IMR-90 (cell line): ENCODE results near the gene CHMP4A. TPM values are rescaled to one million over a fixed set of nuclear protein-coding genes. Genes with fewer than 3 reads are reported as not detected.

Experiments used
- ATAC-seq: fragments of 200-7000 bp; cut with Tn5 transposase; 2 replicates; pipeline ENCODE4 v1.9.1; 2020; ENCODE audit warnings: low read depth, mild to moderate bottlenecking, moderate library complexity
- BruUV-seq: library from RNA; stranded (reverse); fragments of 400-500 nt; replicated peaks from 2 replicates; lab custom pipeline; 2021; lab: Mats Ljungman, UMichigan
- CTCF ChIA-PET: fragments of 300-600 bp; formaldehyde crosslinking; extraction: SDS; loops from one replicate; lab custom pipeline; 2021; ENCODE audit warnings: antibody characterized with exemption; lab: Yijun Ruan, JAX
- POLR2A ChIA-PET: fragments of 300-600 bp; sonication (Branson Sonifier 250); formaldehyde crosslinking; loops from one replicate; lab custom pipeline; 2022; ENCODE audit warnings: antibody characterized with exemption; ENCODE audit not compliant: unreplicated experiment; lab: Charles Lee
- DNase-seq: peaks from one replicate; pipeline ENCODE4 v3.0.0; 2013
- H2AFZ ChIP-seq: replicated peaks from 2 replicates; pipeline ENCODE3; 2013; ENCODE audit warnings: low read length, mild to moderate bottlenecking; ENCODE audit not compliant: poor library complexity
- H2AK5ac ChIP-seq: 2 replicates; pipeline ENCODE4 v1.6.1; 2013; ENCODE audit warnings: low read depth, low read length, inconsistent platforms
- H2AK9ac ChIP-seq: replicated peaks from 2 replicates; pipeline ENCODE3; 2013; ENCODE audit warnings: mild to moderate bottlenecking, low read depth, low read length, moderate library complexity; ENCODE audit not compliant: poor library complexity
- H2BK120ac ChIP-seq: 2 replicates; pipeline ENCODE4 v1.6.1; 2013; ENCODE audit warnings: low read depth, low read length, inconsistent platforms
- H2BK15ac ChIP-seq: 3 replicates; pipeline ENCODE4 v1.6.1; 2013; ENCODE audit warnings: low read depth, low read length, inconsistent platforms
- H2BK20ac ChIP-seq: 2 replicates; pipeline ENCODE4 v1.6.1; 2013; ENCODE audit warnings: low read depth, mild to moderate bottlenecking, inconsistent platforms, low read length, moderate library complexity
- H2BK5ac ChIP-seq: 2 replicates; pipeline ENCODE4 v1.6.1; 2013; ENCODE audit warnings: mild to moderate bottlenecking, low read depth, low read length, inconsistent platforms; ENCODE audit not compliant: poor library complexity, severe bottlenecking
- H3K14ac ChIP-seq: replicated peaks from 2 replicates; pipeline ENCODE4 v1.6.1; 2013; ENCODE audit warnings: low read depth, low read length, inconsistent platforms
- H3K18ac ChIP-seq: 2 replicates; pipeline ENCODE4 v1.6.1; 2013; ENCODE audit warnings: low read depth, low read length, control low read depth
- H3K23ac ChIP-seq: 2 replicates; pipeline ENCODE4 v1.6.1; 2013; ENCODE audit warnings: low read depth, low read length, inconsistent platforms
- H3K27ac ChIP-seq: 2 replicates; pipeline ENCODE4 v1.5.1; 2013; ENCODE audit warnings: mild to moderate bottlenecking, control low read depth, low read length; ENCODE audit not compliant: insufficient read depth
- H3K27me3 ChIP-seq: 2 replicates; pipeline ENCODE4 v1.6.1; 2013; ENCODE audit warnings: low read length; ENCODE audit not compliant: control insufficient read depth, insufficient read depth
- H3K36me3 ChIP-seq: 2 replicates; pipeline ENCODE4 v1.6.1; 2013; ENCODE audit warnings: low read length, mixed read lengths; ENCODE audit not compliant: control insufficient read depth, insufficient read depth
- H3K4ac ChIP-seq: 2 replicates; pipeline ENCODE4 v1.6.1; 2013; ENCODE audit warnings: low read depth, low read length, inconsistent platforms
- H3K4me1 ChIP-seq: 2 replicates; pipeline ENCODE4 v1.6.1; 2013; ENCODE audit warnings: low read length, mixed read lengths; ENCODE audit not compliant: control insufficient read depth, insufficient read depth
- H3K4me2 ChIP-seq: 2 replicates; pipeline ENCODE4 v1.6.1; 2013; ENCODE audit warnings: low read depth, mild to moderate bottlenecking, control low read depth, low read length, moderate library complexity
- H3K4me3 ChIP-seq: 2 replicates; pipeline ENCODE4 v1.5.1; 2013; ENCODE audit warnings: low read depth, mild to moderate bottlenecking, control low read depth, low read length, moderate library complexity; ENCODE audit not compliant: insufficient read depth
- H3K56ac ChIP-seq: 2 replicates; pipeline ENCODE4 v1.6.1; 2013; ENCODE audit warnings: low read length, inconsistent platforms; ENCODE audit not compliant: insufficient read depth; ENCODE audit errors: extremely low read depth
- H3K79me1 ChIP-seq, 2 experiments: 2 replicates each; pipeline ENCODE4 v1.6.1; 2013; ENCODE audit warnings: low read length in 2 of 2, inconsistent platforms in 1 of 2, low read depth in 1 of 2
- H3K9ac ChIP-seq: 2 replicates; pipeline ENCODE4 v1.6.1; 2013; ENCODE audit warnings: low read depth, low read length, control low read depth
- H3K9me1 ChIP-seq: 2 replicates; pipeline ENCODE4 v1.6.1; 2013; ENCODE audit warnings: low read length, inconsistent platforms; ENCODE audit not compliant: insufficient read depth
- H3K9me3 ChIP-seq: 2 replicates; pipeline ENCODE4 v1.6.1; 2013; ENCODE audit warnings: low read length; ENCODE audit not compliant: control insufficient read depth, insufficient read depth
- H4K20me1 ChIP-seq: 2 replicates; pipeline ENCODE4 v1.6.1; 2013; ENCODE audit warnings: low read length, inconsistent platforms; ENCODE audit not compliant: insufficient read depth
- H4K5ac ChIP-seq: 2 replicates; pipeline ENCODE4 v1.6.1; 2013; ENCODE audit warnings: mild to moderate bottlenecking, low read depth, low read length, control low read depth
- H4K8ac ChIP-seq, 2 experiments: 2 replicates each; pipeline ENCODE4 v1.6.1; 2013; ENCODE audit warnings: low read depth in 2 of 2, low read length in 2 of 2, control low read depth in 1 of 2, inconsistent platforms in 1 of 2
- H4K91ac ChIP-seq: 2 replicates; pipeline ENCODE4 v1.6.1; 2013; ENCODE audit warnings: low read depth, low read length, inconsistent platforms; ENCODE audit not compliant: insufficient read depth
- BHLHE40 ChIP-seq: fragments of 150-350 bp; IDR thresholded peaks from 2 replicates; pipeline ENCODE4 v1.6.1; 2016; ENCODE audit warnings: mild to moderate bottlenecking, low read depth, low read length
- CEBPB ChIP-seq: IDR thresholded peaks from 2 replicates; pipeline ENCODE4 v1.6.1; 2012; ENCODE audit warnings: low read depth, low read length, improper control_type of control experiment
- CHD1 ChIP-seq: IDR thresholded peaks from 2 replicates; pipeline ENCODE4 v1.6.1; 2012; ENCODE audit warnings: low read depth, low read length, improper control_type of control experiment
- FOS ChIP-seq: fragments of 150-350 bp; IDR thresholded peaks from 2 replicates; pipeline ENCODE4 v1.6.1; 2016; ENCODE audit warnings: low read depth, low read length
- MAFK ChIP-seq: IDR thresholded peaks from 2 replicates; pipeline ENCODE4 v1.6.1; 2012; ENCODE audit warnings: low read depth, low read length, improper control_type of control experiment
- MAZ ChIP-seq: IDR thresholded peaks from 2 replicates; pipeline ENCODE4 v1.6.1; 2012; ENCODE audit warnings: low read depth, mild to moderate bottlenecking, low read length, improper control_type of control experiment, moderate library complexity, borderline replicate concordance
- MXI1 ChIP-seq: IDR thresholded peaks from 2 replicates; pipeline ENCODE4 v1.6.1; 2012; ENCODE audit warnings: low read depth, mild to moderate bottlenecking, low read length, moderate library complexity, borderline replicate concordance
- NFE2L2 ChIP-seq: fragments of 150-350 bp; IDR thresholded peaks from 2 replicates; pipeline ENCODE4 v1.6.1; 2016; ENCODE audit warnings: low read depth, mild to moderate bottlenecking, low read length
- RAD21 ChIP-seq: IDR thresholded peaks from 2 replicates; pipeline ENCODE4 v1.6.1; 2012; ENCODE audit warnings: low read length, improper control_type of control experiment
- RCOR1 ChIP-seq: IDR thresholded peaks from 2 replicates; pipeline ENCODE4 v1.6.1; 2012; ENCODE audit warnings: mild to moderate bottlenecking, low read length, improper control_type of control experiment; ENCODE audit not compliant: insufficient replicate concordance
- RFX5 ChIP-seq: IDR thresholded peaks from 2 replicates; pipeline ENCODE4 v1.8.0; 2012; ENCODE audit warnings: low read depth, mild to moderate bottlenecking, low read length, moderate library complexity
- SMC3 ChIP-seq: fragments of 150-350 bp; IDR thresholded peaks from 2 replicates; pipeline ENCODE4 v1.6.1; 2016; ENCODE audit warnings: low read depth, mild to moderate bottlenecking, antibody characterized with exemption, low read length, moderate library complexity
- WGBS, 2 experiments: methylation state at CpG; one replicate each; pipeline versions ENCODE4 v1.1.5 to v1.1.7; 2013; ENCODE audit warnings: missing lambda C conversion rate in 2 of 2; ENCODE audit not compliant: insufficient read length in 1 of 2; ENCODE audit errors: extremely low coverage in 2 of 2; 5-methylcytosine and 5-hydroxymethylcytosine counted together
- dilution Hi-C: fragments of 300-500 bp; cut with HindIII; formaldehyde crosslinking; loops from one replicate; pipeline ENCODE4 v1.14.3; 2018; ENCODE audit warnings: low sequenced_read_pairs; ENCODE audit not compliant: unreplicated experiment
- in situ Hi-C: fragments of 300-500 bp; cut with MboI; formaldehyde crosslinking; loops from 3 replicates; pipeline ENCODE4 v1.14.3; 2019; ENCODE audit warnings: low sequenced_read_pairs, inconsistent platforms, mixed read lengths
- intact Hi-C: fragments of 100-400 bp; cut with micrococcal nuclease; formaldehyde crosslinking; loops from 2 replicates; pipeline ENCODE4 v1.10.0; 2022
- polyA plus RNA-seq, 3 experiments: library from polyadenylated mRNA; depleted of rRNA; stranded (reverse); fragments of >200 nt; gene quantifications; 2 replicates each; pipeline ENCODE4 v1.2.3, GENCODE V29; 2012; ENCODE audit warnings: low replicate concordance in 1 of 3
- total RNA-seq: library from RNA; depleted of rRNA; stranded (reverse); fragments of >200 nt; gene quantifications from 2 replicates; pipeline ENCODE4 v1.2.3, GENCODE V29; 2012
- TF ChIP-seq, protein P1 (sequence below): fragments of 150-350 bp; IDR thresholded peaks from 2 replicates; pipeline ENCODE4 v1.6.1; 2016; ENCODE audit warnings: low read depth, mild to moderate bottlenecking, low read length, moderate library complexity, borderline replicate concordance
- TF ChIP-seq, protein P2 (sequence below): fragments of 150-350 bp; IDR thresholded peaks from 2 replicates; pipeline ENCODE4 v1.6.1; 2017; ENCODE audit warnings: mild to moderate bottlenecking, antibody characterized with exemption, low read length, low read depth

CHMP4A gene
- total and polyA plus RNA-seq, 2 of the 4 experiments (the other 2 are of a cell fraction): 22.0 to 63.8 TPM

DNA sequence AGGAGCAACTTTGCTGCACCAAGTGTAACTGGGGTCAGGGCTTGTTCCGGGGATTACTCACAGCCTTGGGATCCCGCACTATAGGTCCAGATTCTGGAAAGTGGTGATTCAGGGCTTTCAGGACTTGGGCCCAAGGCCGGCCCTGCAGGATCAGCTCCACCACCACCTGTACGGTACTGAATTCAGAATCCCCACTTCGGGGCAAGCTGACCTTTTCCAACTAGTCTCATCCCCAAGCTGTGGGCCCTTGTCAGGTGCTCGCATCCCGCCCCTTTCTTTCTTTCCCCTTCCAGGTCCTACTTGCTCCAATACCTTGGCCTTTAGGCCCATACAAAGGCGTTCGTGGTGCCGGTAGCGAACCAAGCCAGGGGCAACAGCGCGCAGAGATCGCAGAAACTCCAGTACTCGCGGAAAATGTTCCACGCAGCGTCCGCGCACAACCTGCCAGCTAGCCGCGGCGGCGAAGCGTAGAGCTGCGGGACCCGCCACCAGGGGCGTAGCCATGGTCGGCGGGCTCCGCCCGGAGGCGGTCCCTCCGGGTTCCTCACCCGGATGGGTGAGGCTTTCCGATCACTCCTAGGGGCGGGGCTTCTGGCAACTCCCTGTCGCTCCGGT is 28.6 kb upstream of the CHMP4A start:
- Histone ChIP-seq H3K9me1 (peaks cover 21% of the 10 kb centered on the region), H4K5ac (peak overlapping the region; percentile 66), H3K36me3 (peaks cover 34% of the 10 kb centered on the region), H3K4ac (peak overlapping the region; percentile 88), H3K56ac (peak overlapping the region; percentile 89), H2BK120ac (peak overlapping the region; percentile 79), H3K27me3 (no peaks in the 10 kb centered on the region), H2AK9ac (peak overlapping the region; percentile 87), H3K4me3 (peak overlapping the region; percentile 82), H3K14ac (peak overlapping the region; percentile 95), H2BK5ac (peak overlapping the region; percentile 88), H4K20me1 (peaks cover 4% of the 10 kb centered on the region), H3K4me2 (peak overlapping the region; percentile 80), H4K91ac (peak overlapping the region; percentile 96), H3K79me1 (peaks cover 27 to 51% of the 10 kb centered on the region in 2 experiments), H3K9me3 (no peaks in the 10 kb centered on the region), H4K8ac (peak overlapping the region; percentile 91 to 92), H2AK5ac (peak overlapping the region; percentile 45; the same call in 1 of the 2 replicates), H3K4me1 (peaks cover 13% of the 10 kb centered on the region), H3K27ac (peak overlapping the region; percentile 90), H2BK15ac (peak overlapping the region; percentile 50; the same call in 1 of the 3 replicates), H2BK20ac (no peak overlapping the region), H2AFZ (peak overlapping the region; percentile 99), H3K9ac (peak overlapping the region; percentile 81), H3K18ac (peak overlapping the region; percentile 8; the same call in 1 of the 2 replicates), H3K23ac (peak overlapping the region; percentile 85)
- ATAC-seq (peak; percentile 93), DNase-seq (peak; percentile 89)
- in situ Hi-C loops (loop anchor here (5.0 kb wide), 1 partner anchor 55 kb away; the partner anchor contains the start of genes DHRS1 and NOP9), intact Hi-C loops (loop anchor here (1.0 to 5.0 kb wide), 5 partner anchors 29 to 230 kb away; partner anchors contain the start of genes DHRS1, NOP9, RABGGTA and TM9SF1), dilution Hi-C loops (no loop called here)
- 1% methylated on average over 12 of the region's 39 CpGs; no CpG with 5 or more reads in 1 of the 2 experiments for WGBS, 2 experiments
- POLR2A ChIA-PET: interaction anchor here (0.6 to 1.3 kb wide), 4 partner anchors 8 to 55 kb away, joined by 3 to 7 read pairs (median 4); partner anchors contain the start of gene TM9SF1
- CTCF ChIA-PET: interaction anchor here (0.6 to 2.5 kb wide), 9 partner anchors 10 to 898 kb away, joined by 3 to 23 read pairs (median 6); partner anchors contain the start of genes CIDEB and RABGGTA
- BruUV-seq: TSS peak; percentile 47
- TF ChIP-seq BHLHE40 (no peak), NFE2L2 (no peak), MAFK (0 out of 2 replicates have a peak, but pooled peaks have one; percentile 29), CEBPB (no peak), RFX5 (no peak), MAZ (no peak), SMC3 (no peak), FOS (no peak), CHD1 (no peak), RCOR1 (no peak), RAD21 (no peak), MXI1 (no peak)
- TF ChIP-seq, protein P1, sequence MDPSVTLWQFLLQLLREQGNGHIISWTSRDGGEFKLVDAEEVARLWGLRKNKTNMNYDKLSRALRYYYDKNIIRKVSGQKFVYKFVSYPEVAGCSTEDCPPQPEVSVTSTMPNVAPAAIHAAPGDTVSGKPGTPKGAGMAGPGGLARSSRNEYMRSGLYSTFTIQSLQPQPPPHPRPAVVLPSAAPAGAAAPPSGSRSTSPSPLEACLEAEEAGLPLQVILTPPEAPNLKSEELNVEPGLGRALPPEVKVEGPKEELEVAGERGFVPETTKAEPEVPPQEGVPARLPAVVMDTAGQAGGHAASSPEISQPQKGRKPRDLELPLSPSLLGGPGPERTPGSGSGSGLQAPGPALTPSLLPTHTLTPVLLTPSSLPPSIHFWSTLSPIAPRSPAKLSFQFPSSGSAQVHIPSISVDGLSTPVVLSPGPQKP: no peak
- TF ChIP-seq, protein P2, sequence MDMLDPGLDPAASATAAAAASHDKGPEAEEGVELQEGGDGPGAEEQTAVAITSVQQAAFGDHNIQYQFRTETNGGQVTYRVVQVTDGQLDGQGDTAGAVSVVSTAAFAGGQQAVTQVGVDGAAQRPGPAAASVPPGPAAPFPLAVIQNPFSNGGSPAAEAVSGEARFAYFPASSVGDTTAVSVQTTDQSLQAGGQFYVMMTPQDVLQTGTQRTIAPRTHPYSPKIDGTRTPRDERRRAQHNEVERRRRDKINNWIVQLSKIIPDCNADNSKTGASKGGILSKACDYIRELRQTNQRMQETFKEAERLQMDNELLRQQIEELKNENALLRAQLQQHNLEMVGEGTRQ: no peak
